Osteoblast (primary cell): ENCODE measurements around the gene RHAG. TPM values are rescaled to one million over a fixed set of nuclear protein-coding genes. Genes with fewer than 3 reads are reported as not detected.

ENCODE experiments used
- DNase-seq: peaks from one replicate; pipeline ENCODE4 v3.0.0; 2011; ENCODE audit warnings: low spot score, mixed read lengths; ENCODE audit not compliant: insufficient read length; ENCODE audit errors: missing footprints
- H2AFZ ChIP-seq: 2 replicates; pipeline ENCODE4 v1.6.0; 2011; ENCODE audit warnings: mild to moderate bottlenecking, low read length
- H3K27ac ChIP-seq: 2 replicates; pipeline ENCODE4 v1.5.1; 2011; ENCODE audit warnings: mild to moderate bottlenecking, low read depth, low read length, moderate library complexity
- H3K27me3 ChIP-seq: 2 replicates; pipeline ENCODE4 v1.6.0; 2012; ENCODE audit warnings: mild to moderate bottlenecking, control low read depth, inconsistent platforms, low read length, moderate library complexity; ENCODE audit not compliant: insufficient read depth
- H3K36me3 ChIP-seq: 2 replicates; pipeline ENCODE4 v1.5.1; 2011; ENCODE audit warnings: mild to moderate bottlenecking, low read length, control low read depth, moderate library complexity; ENCODE audit not compliant: insufficient read depth
- H3K4me1 ChIP-seq: 2 replicates; pipeline ENCODE4 v1.5.1; 2011; ENCODE audit warnings: mild to moderate bottlenecking, low read length, control low read depth, moderate library complexity; ENCODE audit not compliant: insufficient read depth
- H3K4me2 ChIP-seq: 2 replicates; pipeline ENCODE4 v1.6.0; 2011; ENCODE audit warnings: mild to moderate bottlenecking, low read length; ENCODE audit not compliant: insufficient read depth
- H3K4me3 ChIP-seq: fragments of 200-600 bp; sonication (generic); 3 replicates; pipeline ENCODE4 v1.5.1; 2012; ENCODE audit warnings: mild to moderate bottlenecking, low read length, inconsistent platforms; ENCODE audit not compliant: insufficient read depth
- H3K79me2 ChIP-seq: 2 replicates; pipeline ENCODE4 v1.6.0; 2012; ENCODE audit warnings: mild to moderate bottlenecking, low read length, control low read depth, inconsistent platforms; ENCODE audit not compliant: insufficient read depth
- H3K9me3 ChIP-seq: 2 replicates; pipeline ENCODE4 v1.5.1; 2011; ENCODE audit warnings: low read depth, low read length, control low read depth
- H4K20me1 ChIP-seq: 2 replicates; pipeline ENCODE4 v1.6.0; 2012; ENCODE audit warnings: mild to moderate bottlenecking, low read length, control low read depth; ENCODE audit not compliant: insufficient read depth
- CTCF ChIP-seq: IDR thresholded peaks from 2 replicates; pipeline ENCODE4 v1.5.1; 2011; ENCODE audit warnings: mild to moderate bottlenecking, low read depth, low read length, moderate library complexity; ENCODE audit errors: extremely low read depth
- total RNA-seq: library from RNA; depleted of rRNA; stranded (reverse); fragments of >200 nt; gene quantifications from 2 replicates; pipeline ENCODE4 v1.2.3, GENCODE V29; 2012

The RHAG gene
- total RNA-seq, 1 donor: not detected

- no peak for TF ChIP-seq CTCF
- DNase-seq: no peak
- Histone ChIP-seq H3K4me2 (no peak overlapping the region), H2AFZ (no peak overlapping the region), H3K79me2 (no peaks in the 10 kb centered on the region), H3K4me3 (no peak overlapping the region), H3K4me1 (no peaks in the 10 kb centered on the region), H3K27me3 (no peaks in the 10 kb centered on the region), H4K20me1 (no peaks in the 10 kb centered on the region), H3K36me3 (no peaks in the 10 kb centered on the region), H3K27ac (no peak overlapping the region), H3K9me3 (no peaks in the 10 kb centered on the region)
Measured at GRCh38 chr6:49565261-49565660, 71.4 kb downstream of the RHAG start.

- H3K9me3 ChIP-seq: no peaks in the 10 kb centered on the region
- no peaks in the 10 kb centered on the region for H3K79me2 ChIP-seq
- H3K4me3 ChIP-seq: no peak overlapping the region
- no peaks in the 10 kb centered on the region for H3K27me3 ChIP-seq
- no peak overlapping the region for H2AFZ ChIP-seq
- no peak for DNase-seq
- H3K4me1 ChIP-seq: no peaks in the 10 kb centered on the region
- no peaks in the 10 kb centered on the region for H3K36me3 ChIP-seq
- H4K20me1 ChIP-seq: no peaks in the 10 kb centered on the region
- H3K4me2 ChIP-seq: no peak overlapping the region
- no peak overlapping the region for H3K27ac ChIP-seq
- TF ChIP-seq CTCF: no peak
Measured at GRCh38 chr6:49564552-49564951, 72.1 kb downstream of the RHAG start.

- no peaks in the 10 kb centered on the region for H3K27me3 ChIP-seq
- H3K36me3 ChIP-seq: no peaks in the 10 kb centered on the region
- H3K4me1 ChIP-seq: no peaks in the 10 kb centered on the region
- no peak overlapping the region for H3K4me3 ChIP-seq
- H4K20me1 ChIP-seq: no peaks in the 10 kb centered on the region
- no peak overlapping the region for H2AFZ ChIP-seq
- DNase-seq: no peak
- H3K27ac ChIP-seq: no peak overlapping the region
- no peaks in the 10 kb centered on the region for H3K9me3 ChIP-seq
- no peak for TF ChIP-seq CTCF
- H3K4me2 ChIP-seq: no peak overlapping the region
- no peaks in the 10 kb centered on the region for H3K79me2 ChIP-seq
Measured at GRCh38 chr6:49563006-49563886, 73.4 kb downstream of the RHAG start.

GRCh38 chr6:49558238-49558637 is 78.4 kb downstream of the RHAG start:
- Histone ChIP-seq H3K9me3 (no peaks in the 10 kb centered on the region), H3K79me2 (no peaks in the 10 kb centered on the region), H3K4me3 (no peak overlapping the region), H3K4me2 (no peak overlapping the region), H3K27me3 (no peaks in the 10 kb centered on the region), H2AFZ (no peak overlapping the region), H3K4me1 (no peaks in the 10 kb centered on the region), H3K27ac (no peak overlapping the region), H4K20me1 (no peaks in the 10 kb centered on the region), H3K36me3 (no peaks in the 10 kb centered on the region)
- no peak for DNase-seq
- no peak for TF ChIP-seq CTCF
